Measurements from ENCODE around the gene RCOR2.

Gene RCOR2

DNA sequence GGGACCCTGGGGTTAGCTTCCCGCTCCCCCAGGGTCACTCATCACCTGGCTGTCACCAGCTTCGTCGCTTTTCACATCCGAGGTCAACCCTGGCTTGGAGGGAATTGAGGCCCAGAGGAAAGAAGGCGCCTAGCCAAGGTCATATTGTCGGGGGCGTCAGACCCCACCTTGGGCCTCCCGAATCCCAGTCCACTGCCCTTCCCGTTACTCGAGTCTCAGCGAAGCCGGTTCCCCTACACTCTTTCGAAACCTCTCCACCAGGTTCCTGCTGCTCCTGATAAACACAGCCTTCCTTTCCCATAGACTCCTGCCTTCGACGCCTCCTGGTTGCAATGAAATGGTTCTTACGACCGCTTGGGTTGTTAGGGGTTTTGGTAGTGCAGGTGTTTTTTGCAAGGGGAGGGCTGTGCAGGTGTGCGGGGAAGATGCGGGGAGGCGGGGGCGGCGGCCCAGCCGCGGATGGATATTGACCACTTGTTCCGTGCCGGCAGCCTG lies 22.5 kb upstream of the RCOR2 start:
- H3K4me3 ChIP-seq (ENCODE audit: low read depth, low read length), result peak overlapping the region; percentile 78
- no peak for DNase-seq (ENCODE audit: low read depth, low spot score)
- in situ Hi-C loops (cut with HindIII; ENCODE audit: low sequenced_read_pairs), result no loop called here
- TF ChIP-seq, protein P1, sequence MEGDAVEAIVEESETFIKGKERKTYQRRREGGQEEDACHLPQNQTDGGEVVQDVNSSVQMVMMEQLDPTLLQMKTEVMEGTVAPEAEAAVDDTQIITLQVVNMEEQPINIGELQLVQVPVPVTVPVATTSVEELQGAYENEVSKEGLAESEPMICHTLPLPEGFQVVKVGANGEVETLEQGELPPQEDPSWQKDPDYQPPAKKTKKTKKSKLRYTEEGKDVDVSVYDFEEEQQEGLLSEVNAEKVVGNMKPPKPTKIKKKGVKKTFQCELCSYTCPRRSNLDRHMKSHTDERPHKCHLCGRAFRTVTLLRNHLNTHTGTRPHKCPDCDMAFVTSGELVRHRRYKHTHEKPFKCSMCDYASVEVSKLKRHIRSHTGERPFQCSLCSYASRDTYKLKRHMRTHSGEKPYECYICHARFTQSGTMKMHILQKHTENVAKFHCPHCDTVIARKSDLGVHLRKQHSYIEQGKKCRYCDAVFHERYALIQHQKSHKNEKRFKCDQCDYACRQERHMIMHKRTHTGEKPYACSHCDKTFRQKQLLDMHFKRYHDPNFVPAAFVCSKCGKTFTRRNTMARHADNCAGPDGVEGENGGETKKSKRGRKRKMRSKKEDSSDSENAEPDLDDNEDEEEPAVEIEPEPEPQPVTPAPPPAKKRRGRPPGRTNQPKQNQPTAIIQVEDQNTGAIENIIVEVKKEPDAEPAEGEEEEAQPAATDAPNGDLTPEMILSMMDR (IDR thresholded peaks at IDR 0.05; ENCODE audit: low read depth, low read length), result no peak

DNA sequence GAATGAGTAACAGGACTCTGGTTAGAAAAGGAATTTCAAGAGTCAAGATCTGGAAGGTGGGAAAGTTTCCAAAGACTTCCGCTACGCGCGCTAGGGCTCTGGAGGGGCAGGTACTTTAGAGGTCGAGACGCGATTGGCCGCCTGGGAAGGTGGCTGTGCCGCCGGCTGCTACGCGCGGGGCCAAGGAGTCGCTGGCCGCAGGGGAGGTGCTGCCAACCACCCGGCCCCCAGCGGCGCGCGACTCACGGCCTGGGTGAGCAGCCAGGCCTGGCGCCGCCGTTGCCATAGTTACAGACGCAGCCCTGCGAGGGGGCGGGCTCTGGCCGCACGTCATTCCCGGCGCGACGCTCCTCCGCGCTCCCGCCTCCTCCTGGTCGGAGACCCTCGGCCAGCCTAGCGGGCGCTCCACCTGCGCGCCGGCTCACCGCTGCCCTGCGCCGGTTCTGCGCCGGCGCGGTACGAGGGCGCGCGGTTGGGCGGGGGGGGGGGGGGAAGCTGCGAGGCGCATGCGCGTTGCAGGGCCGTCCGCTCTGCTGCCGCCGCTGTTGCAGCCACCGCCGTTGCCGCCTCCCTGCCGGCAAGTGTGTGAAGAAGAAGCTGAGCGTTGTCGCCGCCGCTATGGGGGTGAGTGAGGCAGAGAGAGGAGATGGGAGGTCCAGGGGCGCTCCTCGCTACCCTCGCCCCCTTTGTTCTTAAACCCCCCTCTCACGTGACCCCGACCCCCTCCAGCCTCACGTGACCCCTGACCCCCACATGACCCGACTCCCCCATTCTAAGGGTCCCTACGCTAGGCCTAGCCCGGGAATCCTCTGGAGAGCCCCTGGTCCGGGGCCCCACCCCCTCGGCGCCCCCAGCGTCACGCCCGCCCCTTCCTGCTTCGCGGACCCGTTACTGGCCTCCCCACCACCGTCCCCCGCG lies 21.8 kb upstream of the RCOR2 start, which contains the start of gene NAA40:
Gene NAA40, plus strand, starts transcription at position 524 of the 918 bp plus-strand sequence. Its CDS starts 95 bp downstream, at position 619.
- TF ChIP-seq, protein P1 (IDR thresholded peaks at IDR 0.05; ENCODE audit: low read depth, low read length), result no peak
- peak; percentile 96 for DNase-seq (ENCODE audit: low read depth, low spot score)
- in situ Hi-C loops (cut with HindIII; ENCODE audit: low sequenced_read_pairs), result no loop called here
- peak within 1 kb of the TSS; percentile 78 for H3K4me3 ChIP-seq (ENCODE audit: low read depth, low read length)

GRCh38 chr11:63937713-63938478 lies 20.9 kb upstream of the RCOR2 start:
- peak overlapping the region; percentile 41 for H3K4me3 ChIP-seq (ENCODE audit: low read depth, low read length)
- in situ Hi-C loops (cut with HindIII; ENCODE audit: low sequenced_read_pairs), result no loop called here
- TF ChIP-seq, protein P1 (IDR thresholded peaks at IDR 0.05; ENCODE audit: low read depth, low read length), result no peak
- no peak for DNase-seq (ENCODE audit: low read depth, low spot score)

GRCh38 chr11:63933459-63933858 lies 16.5 kb upstream of the RCOR2 start:
- in situ Hi-C loops (cut with HindIII; ENCODE audit: low sequenced_read_pairs), result no loop called here
- DNase-seq (ENCODE audit: low read depth, low spot score), result no peak
- TF ChIP-seq, protein P1 (IDR thresholded peaks at IDR 0.05; ENCODE audit: low read depth, low read length), result no peak
- H3K4me3 ChIP-seq (ENCODE audit: low read depth, low read length), result no peak overlapping the region

GRCh38 chr11:63931876-63932275 lies 14.9 kb upstream of the RCOR2 start:
- TF ChIP-seq, protein P1 (IDR thresholded peaks at IDR 0.05; ENCODE audit: low read depth, low read length), result no peak

GRCh38 chr11:63931045-63931444 lies 14.1 kb upstream of the RCOR2 start:
- DNase-seq (ENCODE audit: low read depth, low spot score), result no peak
- no peak overlapping the region for H3K4me3 ChIP-seq (ENCODE audit: low read depth, low read length)
- in situ Hi-C loops (cut with HindIII; ENCODE audit: low sequenced_read_pairs), result no loop called here
- TF ChIP-seq, protein P1 (IDR thresholded peaks at IDR 0.05; ENCODE audit: low read depth, low read length), result no peak

More at GRCh38 chr11:63931876-63932275, 14.9 kb upstream of the RCOR2 start:
- no peak overlapping the region for H3K4me3 ChIP-seq (ENCODE audit: low read depth, low read length)
- no peak for DNase-seq (ENCODE audit: low read depth, low spot score)
- in situ Hi-C loops (cut with HindIII; ENCODE audit: low sequenced_read_pairs), result no loop called here

All from astrocyte of the spinal cord (primary cell).